ENCODE data around the gene CHN1.

The CHN1 gene

DNA sequence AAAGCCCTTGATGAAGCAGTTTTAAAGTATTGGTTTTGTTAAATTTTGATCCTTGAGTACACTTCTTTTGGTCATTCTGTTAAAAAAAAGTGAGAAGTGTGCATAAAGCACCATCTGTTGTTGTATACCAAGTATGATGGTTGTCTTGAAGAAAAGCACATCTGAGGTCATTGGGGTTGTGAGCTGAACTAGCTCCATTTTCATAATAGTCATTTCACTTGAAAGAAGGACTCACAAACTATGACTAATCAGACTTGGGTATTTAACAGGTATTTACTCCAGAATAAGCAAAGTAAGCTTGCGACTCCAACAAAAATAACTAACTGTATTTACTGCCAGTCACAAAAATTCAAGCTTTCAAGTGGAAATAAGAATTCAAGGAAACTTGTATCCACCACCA is 35.1 kb downstream of the CHN1 start:
- DNase-seq: no peak

DNA sequence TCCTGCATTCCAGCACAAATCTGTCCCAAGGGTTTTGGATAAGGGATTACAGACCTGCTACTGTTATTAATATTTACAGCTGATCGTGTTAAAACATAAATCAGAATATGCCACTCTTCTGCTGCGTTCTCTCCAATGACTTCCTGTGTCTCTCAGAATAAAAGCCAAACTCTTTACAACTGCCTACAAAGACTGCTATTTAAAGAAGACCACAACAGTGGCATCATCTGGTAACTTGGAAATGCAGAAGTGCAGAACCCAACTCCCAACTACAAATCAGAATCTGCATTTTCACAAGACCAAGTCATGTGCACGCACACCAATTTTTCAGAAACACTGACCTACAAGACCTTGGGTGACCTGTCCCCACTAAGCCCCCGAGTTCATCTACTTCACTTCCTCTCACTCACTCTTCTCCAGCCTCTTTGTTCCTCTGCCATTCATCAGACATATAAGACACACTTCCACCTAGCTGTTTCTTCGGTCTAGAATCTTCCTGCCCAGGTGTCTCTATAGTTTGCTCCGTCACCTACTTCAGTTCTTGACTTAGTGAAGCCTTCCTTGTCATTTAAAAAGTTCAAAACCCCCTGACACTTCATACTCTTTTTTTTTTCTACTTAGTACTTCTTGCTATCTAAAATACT is 36.0 kb downstream of the CHN1 start:
- no peak for DNase-seq

DNA sequence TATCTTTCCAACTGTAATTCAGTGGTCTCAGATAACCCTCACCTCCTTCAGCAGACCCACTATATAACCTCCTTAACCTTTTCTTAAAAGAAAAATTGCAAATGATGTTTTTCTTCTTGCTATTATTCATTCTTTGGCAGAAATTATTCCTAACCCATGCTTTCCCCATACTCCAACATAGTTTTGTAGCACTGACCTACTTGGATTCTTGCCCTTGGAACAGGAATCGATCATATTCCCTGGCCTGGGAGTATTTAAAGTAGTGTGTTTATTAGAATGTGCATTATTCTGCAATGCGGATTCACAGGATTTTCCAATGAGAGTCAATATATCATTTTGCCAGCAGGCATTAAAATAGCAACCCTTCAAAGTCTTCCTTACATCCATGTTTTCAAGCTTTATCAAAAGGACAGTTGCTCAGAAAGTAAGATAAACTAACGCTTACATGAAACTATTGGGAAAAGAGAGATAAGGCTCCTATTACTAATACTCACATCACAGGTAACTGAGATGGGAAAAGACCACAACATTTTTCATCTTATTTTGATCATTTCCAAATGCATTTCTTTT is 37.4 kb downstream of the CHN1 start:
- no peak for DNase-seq

DNA sequence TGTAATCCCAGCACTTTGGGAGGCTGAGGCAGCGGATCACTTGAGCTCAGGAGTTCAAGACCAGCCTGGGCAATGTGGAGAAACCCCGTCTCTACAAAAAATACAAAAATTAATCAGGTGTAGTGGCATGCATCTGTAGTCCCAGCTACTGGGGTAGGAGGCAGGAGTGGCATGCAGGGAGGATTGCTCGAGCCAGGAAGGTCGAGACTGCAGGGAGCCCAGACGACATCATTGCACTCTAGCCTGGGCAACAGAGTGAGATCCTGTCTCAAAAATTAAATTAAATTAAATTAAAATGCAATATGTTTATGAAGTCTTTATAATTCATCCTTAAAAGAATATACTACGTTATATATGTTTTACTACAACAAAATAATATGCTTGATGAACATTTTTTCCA is 38.1 kb downstream of the CHN1 start:
- DNase-seq: no peak

DNA sequence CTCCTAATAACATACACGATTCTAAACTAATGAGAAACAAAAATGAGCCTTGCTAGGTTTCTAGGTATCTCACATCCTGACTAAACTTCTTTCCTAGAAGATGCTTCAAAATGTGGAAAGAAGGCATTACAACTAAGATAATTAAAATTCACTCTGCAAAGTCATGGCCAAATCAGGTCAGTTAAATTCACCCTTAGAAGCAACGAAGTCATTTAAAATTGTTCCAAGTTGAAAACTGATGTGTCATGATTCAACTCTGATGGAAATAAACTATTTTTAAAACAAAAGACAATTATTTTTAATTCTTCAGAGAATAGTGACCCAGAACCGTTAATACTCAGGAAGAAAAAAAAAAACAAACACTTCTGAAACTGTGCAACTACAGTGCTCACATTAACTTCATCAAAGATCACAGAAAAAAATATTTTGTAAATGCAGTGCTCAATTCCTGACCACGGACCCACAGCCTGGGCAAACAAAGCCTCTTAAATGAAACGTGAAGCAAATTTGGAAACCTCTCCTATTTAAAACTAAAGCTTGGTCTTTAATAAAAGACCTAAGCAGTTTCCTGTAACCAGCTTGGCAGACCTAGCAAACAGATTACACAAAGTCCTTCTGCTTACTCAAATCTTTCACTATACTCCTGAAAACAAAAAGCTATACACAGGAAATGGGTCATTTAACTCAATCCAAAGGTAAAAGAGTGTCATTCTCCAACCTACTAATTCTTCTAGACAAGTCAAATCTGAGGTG is 39.0 kb downstream of the CHN1 start:
- DNase-seq: no peak

DNA sequence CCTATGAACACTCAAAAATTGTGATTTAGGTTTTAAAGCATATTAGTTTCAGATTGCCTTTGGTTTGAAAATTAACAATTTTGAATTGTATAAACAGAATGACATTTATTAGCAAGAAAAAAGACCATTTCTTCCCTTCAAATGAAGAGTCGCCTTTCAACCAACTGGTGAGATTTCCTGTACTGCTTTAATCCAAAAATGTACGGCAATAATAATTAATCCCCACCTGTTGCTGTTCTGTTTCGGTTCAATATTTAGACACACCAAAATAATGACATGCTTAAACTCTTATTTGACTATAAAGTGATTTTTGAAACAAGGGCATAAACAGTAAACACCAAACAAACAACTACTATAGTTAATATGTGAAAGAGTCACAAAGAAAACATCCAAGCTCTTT is 39.6 kb downstream of the CHN1 start:
- no peak for DNase-seq

DNA sequence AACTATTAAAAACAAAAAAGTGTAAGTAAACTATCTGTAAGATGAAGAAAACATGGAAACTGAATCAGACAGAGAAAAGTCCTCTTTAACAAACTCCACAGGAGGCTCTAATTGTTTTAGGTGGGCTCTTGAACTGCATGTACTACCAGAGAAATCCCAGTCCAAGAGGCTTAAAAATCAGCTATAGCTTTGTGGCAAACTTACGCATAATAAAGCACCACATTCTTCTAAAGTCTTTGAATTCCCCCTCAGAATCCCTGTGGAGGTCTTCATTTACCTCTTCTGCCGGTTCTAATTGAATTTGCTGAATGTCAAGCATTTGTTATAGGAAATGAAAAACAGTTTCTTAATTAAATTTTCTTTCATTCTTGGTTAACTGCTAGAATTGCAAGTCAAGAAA is 40.8 kb downstream of the CHN1 start:
- DNase-seq: no peak

DNA sequence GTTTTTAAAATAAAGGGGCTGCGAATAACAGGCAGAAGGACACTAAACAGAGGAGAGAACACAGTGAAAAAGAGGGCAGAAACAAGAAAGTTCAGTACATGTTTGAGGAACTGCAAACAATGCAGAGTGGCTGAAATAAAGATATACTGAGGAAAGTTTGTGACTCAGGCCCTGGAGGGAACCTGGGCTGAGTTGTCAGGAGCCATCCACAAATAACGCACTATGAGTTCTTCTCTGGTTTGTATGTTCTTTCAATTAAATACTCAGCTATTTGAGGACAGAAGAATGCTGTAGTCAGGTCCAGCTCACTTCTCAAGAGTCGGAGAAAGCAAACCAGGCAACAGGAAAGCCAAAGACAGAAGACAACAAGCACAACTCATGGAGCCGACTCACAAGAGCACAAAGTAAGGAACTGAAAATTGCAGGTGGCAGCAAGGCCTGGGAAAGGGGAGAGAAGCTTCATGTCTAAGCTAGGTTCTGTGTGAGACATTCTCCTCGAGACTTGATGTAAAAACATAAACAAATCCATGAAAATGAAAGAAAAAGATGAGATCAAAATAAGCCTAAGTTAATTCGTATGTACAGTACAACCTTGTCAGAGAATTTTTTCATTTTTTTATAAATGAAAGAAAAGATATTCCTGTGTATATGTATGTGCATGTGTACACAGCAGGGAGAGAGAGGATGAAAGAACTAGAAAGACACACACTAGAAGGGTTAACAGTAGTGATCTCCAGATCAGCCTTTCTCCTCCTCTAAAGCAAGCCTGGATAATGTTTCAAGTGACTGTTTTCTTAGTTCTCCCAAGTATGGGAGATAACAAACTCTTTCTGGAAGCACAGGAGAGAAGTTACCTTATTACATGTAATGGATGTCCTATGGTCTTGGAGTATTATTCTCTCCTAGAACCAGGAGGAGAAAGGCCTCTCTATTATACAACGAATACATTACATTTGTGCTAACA is 41.5 kb downstream of the CHN1 start:
- DNase-seq: no peak

DNA sequence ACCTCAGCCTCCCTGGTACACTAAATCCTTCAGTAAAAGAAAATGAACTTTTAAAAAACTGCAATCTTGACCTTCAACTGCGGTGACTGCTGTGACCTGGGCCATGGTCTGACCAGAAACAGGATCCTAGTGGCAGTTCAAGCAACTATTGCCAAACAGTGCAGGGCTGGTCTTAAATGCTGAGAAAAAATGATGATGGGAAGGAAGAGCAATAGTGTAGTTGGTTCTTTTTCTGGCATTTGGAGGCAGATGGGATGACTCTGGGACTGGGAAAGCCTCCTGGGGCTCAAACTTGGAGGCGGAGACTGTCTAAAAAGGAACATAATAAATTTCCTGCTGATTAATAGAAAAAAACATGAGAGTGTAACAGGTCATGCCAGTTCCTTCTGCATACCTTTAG is 45.4 kb downstream of the CHN1 start:
- DNase-seq: no peak

DNA sequence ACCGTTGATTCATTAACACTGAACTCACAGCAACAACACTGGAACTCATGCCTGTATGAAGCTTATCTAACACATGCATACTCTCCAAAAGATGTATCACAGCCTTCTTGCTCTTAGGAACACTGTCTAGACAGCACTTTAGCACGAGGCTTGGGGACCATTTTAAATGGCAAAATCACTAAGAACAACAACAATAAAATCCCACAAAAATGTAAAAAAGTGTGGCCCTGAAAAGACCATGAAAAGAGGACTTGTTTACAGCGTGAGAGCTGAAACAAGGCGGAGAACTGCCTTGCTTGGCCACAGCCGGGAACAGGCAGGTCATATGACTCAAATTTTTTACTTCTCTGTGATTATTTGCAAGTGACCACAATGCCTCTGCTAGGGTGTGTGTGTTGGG is 48.1 kb downstream of the CHN1 start:
- no peak for DNase-seq

DNA sequence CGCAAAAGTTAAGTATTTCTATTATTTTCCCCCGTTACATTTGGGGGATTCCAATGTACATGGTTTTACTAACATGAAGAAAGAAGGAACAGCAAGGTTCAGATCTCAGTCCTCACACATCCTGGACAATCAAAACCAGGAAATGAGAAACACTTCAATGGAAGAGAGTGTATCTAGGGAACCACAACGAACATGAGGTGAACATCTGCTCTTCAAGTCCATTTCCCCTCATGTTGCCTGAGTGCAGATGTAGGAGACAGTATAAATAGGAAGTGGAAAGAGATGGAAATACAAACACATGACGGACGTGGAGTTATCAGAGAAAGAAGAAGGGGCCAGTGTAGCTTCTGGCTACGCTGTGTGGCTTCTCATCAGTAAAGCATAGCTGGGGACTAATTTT is 52.6 kb downstream of the CHN1 start:
- DNase-seq: no peak

DNA sequence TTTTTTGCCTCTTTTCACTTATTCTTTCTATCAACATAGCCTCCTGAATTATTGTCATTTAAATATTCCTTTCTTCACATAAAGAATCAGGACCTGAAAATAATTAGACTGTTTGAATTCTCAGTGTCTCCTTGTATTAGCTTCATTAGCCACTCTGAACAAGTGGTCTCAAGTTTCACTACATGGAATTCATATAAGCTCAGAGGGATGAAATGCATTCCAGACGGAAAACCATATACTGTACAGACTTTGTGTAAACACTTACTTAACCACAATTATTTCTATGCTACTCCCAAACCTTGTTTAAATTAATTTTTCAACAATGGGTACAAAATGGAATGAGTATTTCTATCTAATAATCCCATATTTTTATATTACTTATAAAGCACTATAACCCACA is 53.4 kb downstream of the CHN1 start:
- no peak for DNase-seq

DNA sequence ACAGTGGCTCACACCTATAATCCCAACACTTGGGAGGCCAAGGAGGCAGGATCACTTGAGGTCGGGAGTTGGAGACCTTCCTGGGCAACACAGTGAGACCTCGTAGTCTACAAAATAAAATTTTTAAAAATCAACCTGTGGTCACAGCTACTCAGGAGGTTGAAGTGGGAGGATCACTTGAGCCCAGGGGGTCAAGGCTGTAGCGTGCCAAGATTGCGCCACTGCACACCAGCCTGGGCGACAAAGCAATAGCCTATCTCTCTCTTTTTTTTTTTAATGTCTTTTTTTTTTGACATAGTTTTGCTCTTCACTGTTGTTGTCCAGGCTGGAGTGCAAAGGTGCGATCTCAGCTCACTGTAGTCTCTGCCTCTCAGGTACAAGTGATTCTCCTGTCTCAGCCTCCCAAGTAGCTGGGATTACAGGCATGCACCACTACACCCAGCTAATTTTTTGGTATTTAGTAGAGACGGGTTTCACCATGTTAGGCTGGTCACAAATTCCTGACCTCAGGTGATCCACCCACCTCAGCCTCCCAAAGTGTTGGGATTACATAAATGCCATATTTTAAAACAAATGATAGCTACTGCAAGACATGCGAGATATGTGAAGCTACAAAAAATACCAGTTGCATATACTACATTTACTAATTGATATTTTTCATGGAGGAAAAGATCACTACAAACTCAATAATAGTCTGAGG is 55.0 kb downstream of the CHN1 start:
- no peak for DNase-seq

DNA sequence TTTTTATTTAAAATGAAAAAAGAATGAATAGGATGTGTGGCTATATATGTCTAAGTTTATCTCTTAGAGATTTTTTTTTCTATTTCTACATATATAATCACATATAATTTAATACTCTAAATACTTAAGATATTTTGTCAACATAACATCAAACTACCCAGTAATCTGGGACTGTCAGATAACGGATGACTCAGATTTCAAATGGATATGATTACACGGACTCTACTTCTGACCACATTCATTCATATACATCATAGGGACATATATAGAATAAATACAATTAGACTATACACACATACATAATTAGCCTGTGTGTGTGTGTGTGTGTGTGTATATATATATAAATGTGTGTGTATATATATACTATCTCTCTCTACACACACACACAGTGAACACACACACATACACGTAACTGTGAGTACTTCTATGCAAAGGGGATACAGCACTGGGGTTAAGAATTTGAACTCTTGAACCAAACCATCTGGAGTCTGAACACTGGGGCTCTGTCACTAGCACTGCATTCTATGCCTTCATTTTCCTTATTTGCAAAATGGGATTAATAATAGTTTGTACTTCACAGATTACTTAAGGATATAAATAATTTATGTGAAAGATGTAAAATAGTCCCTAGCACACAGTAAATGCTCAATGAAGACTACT is 59.5 kb downstream of the CHN1 start:
- no peak for DNase-seq

DNA sequence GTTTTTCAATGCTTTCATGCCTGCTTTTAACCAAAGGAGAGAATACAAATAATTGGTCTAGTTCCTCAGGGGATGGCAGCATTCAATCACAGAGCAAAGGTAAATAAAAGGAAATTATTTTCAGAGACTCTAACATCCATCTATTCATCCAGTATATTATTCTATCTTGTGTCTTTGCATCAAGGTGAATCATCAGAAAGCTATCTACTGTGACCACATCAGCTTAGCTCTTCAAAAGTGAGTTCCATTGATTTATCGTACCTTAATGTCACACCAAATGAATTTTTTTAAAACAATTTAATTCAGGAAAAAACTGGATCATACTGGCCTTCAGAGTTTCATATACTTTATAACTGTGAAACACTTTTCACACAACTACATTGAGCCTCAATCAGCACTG is 66.1 kb downstream of the CHN1 start:
- DNase-seq: no peak

DNA sequence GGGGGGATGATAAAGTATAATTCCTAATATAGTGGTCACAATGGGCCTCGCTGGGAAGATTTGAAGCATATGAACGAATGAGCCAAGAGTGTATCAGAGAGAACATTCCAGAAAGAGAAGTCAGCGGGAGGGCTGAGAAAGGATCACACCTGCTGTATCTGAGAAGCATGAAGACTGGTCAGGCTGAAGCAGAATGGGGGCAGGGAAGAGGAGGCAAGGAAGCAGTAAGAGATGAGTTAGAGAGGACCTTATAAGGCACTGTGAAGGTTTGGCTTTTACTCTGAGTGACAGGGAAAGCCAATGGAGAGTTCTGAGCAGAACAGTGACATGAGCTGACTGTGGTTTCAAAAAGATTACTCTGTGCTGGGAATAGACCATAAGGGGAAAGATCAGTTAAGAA is 73.5 kb downstream of the CHN1 start:
- no peak for DNase-seq

DNA sequence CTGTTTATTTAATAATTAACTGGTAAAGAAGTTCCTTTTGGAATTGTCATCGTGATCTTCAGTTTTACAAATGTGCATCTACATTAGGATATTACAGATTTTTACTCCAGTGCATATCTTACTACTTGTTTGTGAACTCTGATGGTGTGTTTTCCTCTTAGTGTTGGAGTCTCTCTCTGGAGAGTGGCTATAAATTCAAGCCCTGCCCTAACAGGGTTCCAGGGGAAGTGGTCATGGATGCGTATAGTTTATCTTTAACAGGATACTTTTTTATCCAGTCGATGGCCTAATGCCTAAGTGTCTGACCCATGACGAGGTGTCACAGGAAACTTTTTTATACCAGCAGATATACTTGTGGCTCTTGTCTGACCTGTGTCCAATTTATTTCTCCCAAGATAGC is 75.4 kb downstream of the CHN1 start:
- no peak for DNase-seq

DNA sequence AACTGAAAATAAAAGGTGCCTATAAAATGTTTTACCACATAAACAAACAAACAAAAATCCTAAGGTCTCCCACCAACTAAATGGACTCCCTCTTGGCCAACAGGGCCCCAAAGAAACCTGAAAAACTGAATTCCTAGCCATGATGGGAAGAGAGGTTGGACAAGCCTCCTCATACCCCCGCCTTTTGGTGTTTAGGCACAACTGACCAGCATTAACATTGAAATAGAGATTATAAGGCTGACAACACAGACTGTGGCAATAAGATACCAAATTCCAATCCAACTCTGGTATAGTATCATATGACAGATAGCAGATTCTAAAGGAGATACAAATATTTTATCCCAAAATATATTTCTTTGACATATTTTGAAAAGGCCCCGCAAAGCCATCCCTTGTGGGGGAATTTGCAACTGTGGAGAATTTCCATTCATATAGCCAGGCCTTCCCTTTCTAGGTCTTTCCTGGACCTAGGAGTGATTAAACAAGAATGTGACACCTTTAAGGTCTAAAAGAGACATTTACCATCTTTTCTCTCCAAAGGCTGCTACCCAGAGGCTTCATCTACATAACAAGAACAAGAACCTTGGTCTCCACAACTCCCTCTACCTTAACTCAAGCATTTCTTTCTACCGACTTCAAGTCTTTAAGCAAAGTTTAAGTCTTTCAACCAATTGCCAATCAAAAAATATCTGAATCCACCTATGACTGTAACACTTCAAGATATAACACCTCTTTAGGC is 80.0 kb downstream of the CHN1 start:
- no peak for DNase-seq

DNA sequence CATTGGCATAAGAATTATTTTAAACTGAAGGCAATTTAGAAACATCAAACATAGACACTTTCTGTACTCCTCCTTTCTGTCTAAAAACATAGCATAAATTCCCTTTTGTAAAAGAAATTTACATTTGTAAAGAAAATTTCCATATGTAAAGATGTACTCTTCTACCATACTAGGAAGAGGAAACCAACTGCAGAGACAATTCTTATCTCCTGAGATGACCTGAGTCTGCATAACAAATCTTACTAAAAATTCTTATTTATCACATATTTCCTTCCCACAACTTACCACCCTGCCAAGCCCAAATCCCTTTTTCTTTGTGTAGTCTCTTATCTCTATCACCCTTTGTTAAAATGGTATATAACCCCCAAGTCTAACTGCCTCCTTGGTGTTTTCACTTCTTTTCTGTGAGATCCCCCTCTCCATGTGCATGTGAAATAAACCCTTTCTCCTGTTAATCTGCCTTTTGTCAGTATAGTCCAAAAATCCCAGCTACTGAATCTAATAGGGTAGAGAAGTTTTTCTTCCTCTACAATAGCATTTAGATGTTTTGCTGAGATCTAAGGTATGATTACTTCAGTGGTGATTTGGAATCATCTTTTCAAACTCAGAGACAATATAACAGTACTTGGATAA is 81.0 kb downstream of the CHN1 start:
- no peak for DNase-seq

DNA sequence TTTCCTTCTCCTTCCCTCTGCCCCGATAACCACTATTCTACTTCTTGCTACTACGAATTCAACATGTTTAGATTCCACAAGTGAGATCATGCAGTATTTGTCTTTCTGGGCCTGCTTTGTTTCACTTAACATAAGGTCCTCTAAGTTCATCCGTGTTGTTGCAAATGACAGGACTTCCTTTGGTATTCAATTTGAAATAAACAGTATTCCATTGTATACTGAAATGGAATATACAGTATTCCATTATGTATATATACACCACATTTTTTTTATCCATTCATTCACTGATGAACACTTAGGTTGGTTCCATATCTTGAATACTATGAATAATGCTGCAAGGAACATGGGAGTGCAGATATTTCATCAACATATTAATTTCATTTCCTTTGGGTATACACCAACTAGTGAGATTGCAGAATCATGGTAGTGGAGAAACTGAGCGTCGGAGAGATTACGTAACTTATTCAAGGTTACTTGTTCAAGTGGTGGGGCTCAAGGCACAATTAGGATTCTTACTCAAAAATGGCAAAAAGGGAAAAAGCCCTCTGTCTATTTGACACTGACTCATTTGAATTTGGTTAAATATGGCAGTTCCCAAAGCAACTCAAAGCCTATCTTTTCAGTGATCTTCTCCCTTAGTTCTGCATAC is 85.1 kb downstream of the CHN1 start:
- no peak for DNase-seq
